ENCODE results near the gene PIEZO2. TPM values are rescaled to one million over a fixed set of nuclear protein-coding genes. Genes with fewer than 3 reads are reported as not detected.

PIEZO2 gene
- polyA plus RNA-seq, 1 donor (not counting 4 experiments of a cell fraction or from before 2014, with no cell fraction given), result not detected

DNA sequence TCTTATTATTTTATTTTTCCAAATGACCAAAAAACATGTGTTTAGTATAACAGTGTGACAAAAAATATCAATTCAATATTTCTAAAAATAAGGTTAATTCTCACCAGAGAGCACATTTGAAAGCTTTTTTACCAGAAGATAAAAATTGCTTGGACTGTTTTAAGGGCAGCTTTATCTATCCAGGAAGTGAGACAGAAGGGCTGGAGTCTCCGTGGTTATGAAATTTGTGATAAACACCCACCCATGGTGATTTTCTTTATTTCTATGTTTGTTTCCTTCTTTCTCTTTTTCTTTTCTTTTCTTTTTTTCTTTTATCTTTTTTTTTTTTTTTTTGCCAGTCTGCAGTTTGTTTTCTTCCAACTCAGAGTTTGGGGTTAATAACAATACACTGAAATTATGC lies 298.5 kb downstream of the PIEZO2 start:
- Histone ChIP-seq H3K4me3 (ENCODE audit: control insufficient read depth in 2 of 3, extremely low read depth in 1 of 3, insufficient read depth in 2 of 3, low read depth in 1 of 3, low read length in 3 of 3) (no peak overlapping the region), H3K4me2 (ENCODE audit: control insufficient read depth, extremely low read depth, insufficient read depth, low read depth, low read length) (no peak overlapping the region), H3K9me3 (ENCODE audit: control insufficient read depth, low read depth, low read length) (no peaks in the 10 kb centered on the region), H4K20me1 (ENCODE audit: control insufficient read depth, extremely low read depth, insufficient read depth, low read length) (no peaks in the 10 kb centered on the region), H3K9ac (ENCODE audit: control insufficient read depth, extremely low read depth, insufficient read depth, low read length) (no peak overlapping the region), H3K27me3 (ENCODE audit: control insufficient read depth, extremely low read depth, insufficient read depth, low read length) (no peaks in the 10 kb centered on the region), H3K79me2 (ENCODE audit: control insufficient read depth, insufficient read depth, low read length) (no peaks in the 10 kb centered on the region), H2AFZ (ENCODE audit: control insufficient read depth, low read length) (no peak overlapping the region), H3K36me3 (ENCODE audit: control insufficient read depth in 2 of 2, extremely low read depth in 1 of 2, insufficient read depth in 2 of 2, low read length in 2 of 2) (no peaks in the 10 kb centered on the region), H3K27ac (ENCODE audit: control insufficient read depth, insufficient read depth, low read length) (no peak overlapping the region), H3K9me1 (ENCODE audit: control insufficient read depth, extremely low read depth, insufficient read depth, low read length) (no peaks in the 10 kb centered on the region), H3K4me1 (ENCODE audit: control insufficient read depth, extremely low read depth, insufficient read depth, low read length) (no peaks in the 10 kb centered on the region)
- DNase-seq (ENCODE audit: low read depth, low spot score) (no peak), FAIRE-seq (no peak)
- TF ChIP-seq EZH2 (IDR thresholded peaks at IDR 0.05; ENCODE audit: low read length), result no peak
- TF ChIP-seq, protein P1, sequence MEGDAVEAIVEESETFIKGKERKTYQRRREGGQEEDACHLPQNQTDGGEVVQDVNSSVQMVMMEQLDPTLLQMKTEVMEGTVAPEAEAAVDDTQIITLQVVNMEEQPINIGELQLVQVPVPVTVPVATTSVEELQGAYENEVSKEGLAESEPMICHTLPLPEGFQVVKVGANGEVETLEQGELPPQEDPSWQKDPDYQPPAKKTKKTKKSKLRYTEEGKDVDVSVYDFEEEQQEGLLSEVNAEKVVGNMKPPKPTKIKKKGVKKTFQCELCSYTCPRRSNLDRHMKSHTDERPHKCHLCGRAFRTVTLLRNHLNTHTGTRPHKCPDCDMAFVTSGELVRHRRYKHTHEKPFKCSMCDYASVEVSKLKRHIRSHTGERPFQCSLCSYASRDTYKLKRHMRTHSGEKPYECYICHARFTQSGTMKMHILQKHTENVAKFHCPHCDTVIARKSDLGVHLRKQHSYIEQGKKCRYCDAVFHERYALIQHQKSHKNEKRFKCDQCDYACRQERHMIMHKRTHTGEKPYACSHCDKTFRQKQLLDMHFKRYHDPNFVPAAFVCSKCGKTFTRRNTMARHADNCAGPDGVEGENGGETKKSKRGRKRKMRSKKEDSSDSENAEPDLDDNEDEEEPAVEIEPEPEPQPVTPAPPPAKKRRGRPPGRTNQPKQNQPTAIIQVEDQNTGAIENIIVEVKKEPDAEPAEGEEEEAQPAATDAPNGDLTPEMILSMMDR (optimal IDR thresholded peaks at IDR 0.05 in 1 of 3, IDR thresholded peaks at IDR 0.05 in 1 of 3, conservative IDR thresholded peaks at IDR 0.05 in 1 of 3; ENCODE audit: extremely low read depth in 1 of 3, insufficient read depth in 2 of 3, low read length in 3 of 3), result no peak
- dilution Hi-C loops (cut with MboI; ENCODE audit: extremely low pct_ligation_motif_present, low sequenced_read_pairs), result no loop called here

DNA sequence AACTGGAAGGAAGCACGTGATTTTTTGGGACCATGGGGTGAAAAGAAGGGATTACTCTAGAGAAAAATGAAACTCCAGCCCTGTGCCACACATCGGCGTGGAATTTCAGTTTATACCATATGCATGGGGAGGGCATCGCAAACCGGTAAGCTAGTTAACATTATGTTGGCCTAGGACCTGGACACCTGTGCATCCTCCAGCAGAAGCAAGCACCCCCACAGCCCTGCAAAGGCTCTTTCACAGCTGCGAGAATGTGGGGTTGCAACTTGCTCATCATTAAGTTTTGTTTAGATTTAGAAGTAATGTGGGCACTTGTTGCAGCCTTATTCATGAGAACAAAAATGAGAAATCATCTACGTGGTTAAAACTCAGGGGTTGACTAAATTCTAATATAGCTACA lies 299.2 kb downstream of the PIEZO2 start:
- Histone ChIP-seq H2AFZ (ENCODE audit: control insufficient read depth, low read length) (no peak overlapping the region), H3K4me3 (ENCODE audit: control insufficient read depth in 2 of 3, extremely low read depth in 1 of 3, insufficient read depth in 2 of 3, low read depth in 1 of 3, low read length in 3 of 3) (no peak overlapping the region), H4K20me1 (ENCODE audit: control insufficient read depth, extremely low read depth, insufficient read depth, low read length) (no peaks in the 10 kb centered on the region), H3K4me1 (ENCODE audit: control insufficient read depth, extremely low read depth, insufficient read depth, low read length) (no peaks in the 10 kb centered on the region), H3K27ac (ENCODE audit: control insufficient read depth, insufficient read depth, low read length) (no peak overlapping the region), H3K27me3 (ENCODE audit: control insufficient read depth, extremely low read depth, insufficient read depth, low read length) (no peaks in the 10 kb centered on the region), H3K4me2 (ENCODE audit: control insufficient read depth, extremely low read depth, insufficient read depth, low read depth, low read length) (no peak overlapping the region), H3K9me3 (ENCODE audit: control insufficient read depth, low read depth, low read length) (no peaks in the 10 kb centered on the region), H3K36me3 (ENCODE audit: control insufficient read depth in 2 of 2, extremely low read depth in 1 of 2, insufficient read depth in 2 of 2, low read length in 2 of 2) (no peaks in the 10 kb centered on the region), H3K9ac (ENCODE audit: control insufficient read depth, extremely low read depth, insufficient read depth, low read length) (no peak overlapping the region), H3K9me1 (ENCODE audit: control insufficient read depth, extremely low read depth, insufficient read depth, low read length) (no peaks in the 10 kb centered on the region), H3K79me2 (ENCODE audit: control insufficient read depth, insufficient read depth, low read length) (no peaks in the 10 kb centered on the region)
- DNase-seq (ENCODE audit: low read depth, low spot score), result no peak
- TF ChIP-seq, protein P1 (optimal IDR thresholded peaks at IDR 0.05 in 1 of 3, IDR thresholded peaks at IDR 0.05 in 1 of 3, conservative IDR thresholded peaks at IDR 0.05 in 1 of 3; ENCODE audit: extremely low read depth in 1 of 3, insufficient read depth in 2 of 3, low read length in 3 of 3), result no peak
- no peak for TF ChIP-seq EZH2 (IDR thresholded peaks at IDR 0.05; ENCODE audit: low read length)
- dilution Hi-C loops (cut with MboI; ENCODE audit: extremely low pct_ligation_motif_present, low sequenced_read_pairs), result no loop called here
- FAIRE-seq, result no peak

Measured in keratinocyte (primary cell).